Small intestine (tissue), 16 donors: Measurements from ENCODE around the gene DDA1. TPM values are rescaled to one million over a fixed set of nuclear protein-coding genes. Genes with fewer than 3 reads are reported as not detected.

ENCODE experiments used
- DNase-seq, 2 donors: peaks; one replicate each; pipeline versions ENCODE4 v3.0.0 to v3.0.0-alpha.2; 2013
- FAIRE-seq: peaks from 2 replicates; lab custom pipeline; 2012; peaks lifted over from hg19 to GRCh38; lab: Jason Lieb, UNC
- H3K27ac ChIP-seq, 3 donors: one replicate each; pipeline ENCODE4 v1.5.1; 2013; ENCODE audit warnings: low read length in 2 of 3, mild to moderate bottlenecking in 2 of 3, control low read depth in 1 of 3, inconsistent platforms in 1 of 3, low read depth in 1 of 3, moderate library complexity in 1 of 3
- H3K27me3 ChIP-seq, 3 donors: one replicate each; pipeline ENCODE4 v1.6.1; 2013; ENCODE audit warnings: low read length in 3 of 3, inconsistent platforms in 1 of 3; ENCODE audit not compliant: control insufficient read depth in 3 of 3, insufficient read depth in 3 of 3
- H3K36me3 ChIP-seq, 3 donors: one replicate each; pipeline ENCODE4 v1.6.1; 2013; ENCODE audit warnings: low read length in 3 of 3, inconsistent platforms in 1 of 3, low read depth in 1 of 3, mild to moderate bottlenecking in 1 of 3, moderate library complexity in 1 of 3; ENCODE audit not compliant: control insufficient read depth in 3 of 3, insufficient read depth in 2 of 3
- H3K4me1 ChIP-seq, 3 donors: one replicate each; pipeline ENCODE4 v1.6.1; 2013; ENCODE audit warnings: low read length in 2 of 3, inconsistent platforms in 1 of 3, low read depth in 1 of 3, mild to moderate bottlenecking in 1 of 3, moderate library complexity in 1 of 3; ENCODE audit not compliant: control insufficient read depth in 3 of 3, insufficient read depth in 2 of 3
- H3K4me3 ChIP-seq, 3 donors: one replicate each; pipeline ENCODE4 v1.5.1; 2013; ENCODE audit warnings: low read length in 3 of 3, control low read depth in 1 of 3, inconsistent platforms in 1 of 3, low read depth in 1 of 3, mild to moderate bottlenecking in 1 of 3, moderate library complexity in 1 of 3
- H3K9me3 ChIP-seq, 2 donors: one replicate each; pipeline ENCODE4 v1.6.1; 2013; ENCODE audit warnings: low read depth in 1 of 2, low read length in 1 of 2; ENCODE audit not compliant: control insufficient read depth in 2 of 2, insufficient read depth in 1 of 2
- WGBS, 3 donors: extraction: QIAGEN DNeasy Blood & Tissue Kit; methylation state at CpG; one replicate each; pipeline ENCODE4 v1.1.7; 2013; 5-methylcytosine and 5-hydroxymethylcytosine counted together
- long read RNA-seq, 10 donors: transcript quantifications; one replicate each; lab custom pipeline, GENCODE V29; 2026
- polyA plus RNA-seq, 4 donors: library from polyadenylated mRNA; stranded (reverse) in 3 of 4; unstranded in 1 of 4; fragments of 200-250 nt in 3 of 4; fragments of 120-200 nt in 1 of 4; gene quantifications; one replicate each; pipeline versions ENCODE4 v1.2.1 to v1.2.3, GENCODE V29; 2013
- donor health status: healthy with polysubstance abuse.
- donor health status: control.
- donor health status: control.
- donor health status: Bipolar disorder and iron deficiency.
- donor health status: healthy.

The DDA1 gene
- polyA plus RNA-seq = 10 to 100 TPM; 29.4 to 57.5 (median 48.9) TPM
- long read RNA-seq, donor 1 = 0 reads
- long read RNA-seq, donor 2, full-length matches to known transcripts = 11 of 11 reads
- long read RNA-seq, donor 2, partial matches to known transcripts = 0 of 11 reads
- long read RNA-seq, donor 2, other reads (novel, unspliced or antisense) = 0 of 11 reads
- long read RNA-seq, donor 3, full-length matches to known transcripts = 21 of 21 reads
- long read RNA-seq, donor 3, partial matches to known transcripts = 0 of 21 reads
- long read RNA-seq, donor 3, other reads (novel, unspliced or antisense) = 0 of 21 reads
- long read RNA-seq, donor 4 = 0 reads
- long read RNA-seq, donor 5, full-length matches to known transcripts = 4 of 4 reads
- long read RNA-seq, donor 5, partial matches to known transcripts = 0 of 4 reads
- long read RNA-seq, donor 5, other reads (novel, unspliced or antisense) = 0 of 4 reads
- long read RNA-seq, donor 6, full-length matches to known transcripts = 23 of 23 reads
- long read RNA-seq, donor 6, partial matches to known transcripts = 0 of 23 reads
- long read RNA-seq, donor 6, other reads (novel, unspliced or antisense) = 0 of 23 reads
- long read RNA-seq, donor 7, full-length matches to known transcripts = 46 of 46 reads
- long read RNA-seq, donor 7, partial matches to known transcripts = 0 of 46 reads
- long read RNA-seq, donor 7, other reads (novel, unspliced or antisense) = 0 of 46 reads
- long read RNA-seq, donor 8, full-length matches to known transcripts = 3 of 3 reads
- long read RNA-seq, donor 8, partial matches to known transcripts = 0 of 3 reads
- long read RNA-seq, donor 8, other reads (novel, unspliced or antisense) = 0 of 3 reads
- long read RNA-seq, donor 9, full-length matches to known transcripts = 6 of 6 reads
- long read RNA-seq, donor 9, partial matches to known transcripts = 0 of 6 reads
- long read RNA-seq, donor 9, other reads (novel, unspliced or antisense) = 0 of 6 reads
- long read RNA-seq, donor 10, full-length matches to known transcripts = 13 of 18 reads
- long read RNA-seq, donor 10, partial matches to known transcripts = 5 of 18 reads
- long read RNA-seq, donor 10, other reads (novel, unspliced or antisense) = 0 of 18 reads

GRCh38 chr19:17309198-17309964, at the start of gene DDA1:
DDA1 (plus strand) TSS chr19:17309563; CDS start chr19:17309655, 92 bp downstream.
- peak within 1 kb of the TSS; percentile 10 to 74 (median 60) for H3K27ac ChIP-seq
- FAIRE-seq (peak; percentile 47), DNase-seq (peak; percentile 100)
- H3K9me3 ChIP-seq = no peaks in the 10 kb centered on the region
- H3K36me3 ChIP-seq = peaks cover under 1 to 34% (median 2%) of the 10 kb centered on the region in 3 donors
- H3K27me3 ChIP-seq = no peaks in the 10 kb centered on the region
- peak within 1 kb of the TSS; percentile 77 to 96 (median 90) for H3K4me3 ChIP-seq
- whole genome bisulfite sequencing, 3 donors = 0 to 1% (median 0%) methylated on average over 41 to 46 of the region's 46 CpGs
- peaks cover 0 to 15% (median 2%) of the 10 kb centered on the region in 3 donors for H3K4me1 ChIP-seq

GRCh38 chr19:17259934-17260333, 49.4 kb upstream of the DDA1 start:
- Histone ChIP-seq H3K4me1 (no peaks in the 10 kb centered on the region), H3K27me3 (no peaks in the 10 kb centered on the region), H3K4me3 (no peak overlapping the region), H3K36me3 (no peaks in the 10 kb centered on the region), H3K27ac (no peak overlapping the region), H3K9me3 (peaks cover 0 to 15% of the 10 kb centered on the region in 2 donors)
- WGBS, 3 donors = 63 to 100% (median 77%) methylated on average over 1 of the region's 1 CpG
- no peak for FAIRE-seq
- no peak for DNase-seq

- Histone ChIP-seq H3K9me3 (peaks cover 0 to 15% of the 10 kb centered on the region in 2 donors), H3K27me3 (no peaks in the 10 kb centered on the region), H3K4me3 (no peak overlapping the region), H3K27ac (no peak overlapping the region), H3K36me3 (no peaks in the 10 kb centered on the region), H3K4me1 (no peaks in the 10 kb centered on the region)
- FAIRE-seq = no peak
- 5 to 17% (median 9%) methylated on average over 15 of the region's 15 CpGs for WGBS, 3 donors
- DNase-seq = peak; percentile 87 to 89
Measured at GRCh38 chr19:17260842-17261325, 48.5 kb upstream of the DDA1 start.

DNA sequence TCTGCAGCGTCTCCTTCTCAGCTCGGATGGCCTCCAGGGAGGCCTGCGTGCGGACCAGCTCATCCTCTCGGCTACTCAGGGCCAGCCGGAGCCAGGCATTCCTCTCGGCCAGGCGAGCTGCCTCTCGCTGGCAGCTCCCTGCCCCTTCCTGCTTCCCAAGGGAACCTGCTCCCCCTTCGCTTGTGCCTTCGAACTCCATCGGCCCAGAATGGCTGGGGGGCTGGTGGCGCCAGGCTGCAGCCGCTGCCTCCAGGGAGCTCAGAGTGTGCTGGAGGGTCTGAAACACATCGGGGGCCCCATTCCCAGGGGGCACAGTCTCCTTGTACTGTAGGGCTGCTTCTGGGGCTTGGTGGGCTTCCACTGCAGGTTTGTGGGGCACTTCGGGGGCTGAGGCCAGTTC, 46.8 kb upstream of the DDA1 start:
- WGBS, 3 donors = 71 to 89% (median 82%) methylated on average over 16 of the region's 16 CpGs
- H3K9me3 ChIP-seq = peaks cover 0 to 15% of the 10 kb centered on the region in 2 donors
- FAIRE-seq (no peak), DNase-seq (no peak)
- no peaks in the 10 kb centered on the region for H3K36me3 ChIP-seq
- no peak overlapping the region for H3K27ac ChIP-seq
- no peak overlapping the region for H3K4me3 ChIP-seq
- no peaks in the 10 kb centered on the region for H3K4me1 ChIP-seq
- H3K27me3 ChIP-seq = no peaks in the 10 kb centered on the region

DNA sequence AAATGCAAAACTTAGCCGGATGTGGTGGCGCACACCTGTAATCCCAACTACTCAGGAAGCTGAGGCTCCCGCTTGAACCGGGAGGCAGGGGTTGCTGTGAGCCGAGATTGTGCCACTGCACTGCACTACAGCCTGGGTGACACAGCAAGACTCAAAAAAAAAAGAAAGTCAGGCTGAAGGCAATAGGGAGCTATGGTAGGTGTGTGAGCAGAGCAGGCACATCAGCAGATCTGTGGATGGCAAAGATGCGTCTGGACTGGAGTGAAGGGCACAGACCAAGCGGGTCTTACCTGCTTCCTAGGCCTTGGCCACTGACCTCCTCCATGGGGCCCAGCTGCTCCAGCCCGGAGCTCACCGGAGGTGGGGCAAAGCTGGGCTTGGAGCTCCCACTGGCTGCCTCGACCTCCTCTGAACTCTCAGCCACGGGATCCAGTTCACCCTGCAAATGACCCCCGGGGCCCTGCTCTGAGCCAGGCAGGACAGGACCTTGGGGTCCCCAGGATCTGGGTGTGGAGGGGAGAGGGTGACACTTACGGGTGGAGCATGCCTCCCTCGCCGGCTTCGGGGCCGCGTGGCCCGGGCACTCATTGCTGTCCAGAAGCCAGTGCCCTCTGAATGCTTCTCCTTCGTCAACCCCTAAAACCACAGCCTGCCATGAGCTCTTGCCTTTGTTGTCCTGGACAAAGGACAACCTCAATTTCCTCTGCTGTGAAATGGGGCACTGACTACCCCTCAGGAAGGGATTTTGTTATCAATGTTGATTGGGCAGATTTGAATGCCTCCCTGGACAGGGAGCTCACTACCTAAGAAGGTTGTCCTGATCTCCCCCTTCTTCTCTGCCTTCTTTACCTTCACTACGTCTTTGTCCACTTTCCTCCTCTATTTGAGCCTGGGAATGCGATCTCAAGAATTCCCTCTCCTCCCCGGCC, 45.4 kb upstream of the DDA1 start:
- H3K27ac ChIP-seq = peak overlapping the region in 1 of 3 donors; percentile 18
- peaks cover 0 to 12% of the 10 kb centered on the region in 2 donors for H3K9me3 ChIP-seq
- H3K4me3 ChIP-seq = peak overlapping the region in 1 of 3 donors; percentile 17
- FAIRE-seq = no peak
- no peak for DNase-seq
- H3K4me1 ChIP-seq = peaks cover 3 to 8% (median 6%) of the 10 kb centered on the region in 3 donors
- no peaks in the 10 kb centered on the region for H3K27me3 ChIP-seq
- 82 to 84% (median 84%) methylated on average over 23 of the region's 23 CpGs for WGBS, 3 donors
- H3K36me3 ChIP-seq = peaks cover 0 to 4% (median 0%) of the 10 kb centered on the region in 3 donors

- Histone ChIP-seq H3K27me3 (no peaks in the 10 kb centered on the region), H3K36me3 (peaks cover 0 to 9% (median 0%) of the 10 kb centered on the region in 3 donors), H3K4me1 (peaks cover 3 to 9% (median 6%) of the 10 kb centered on the region in 3 donors), H3K4me3 (peak within 1 kb of the TSS in 1 of 3 donors; percentile 17), H3K27ac (peak within 1 kb of the TSS in 1 of 3 donors; percentile 60), H3K9me3 (peaks cover 0 to 6% of the 10 kb centered on the region in 2 donors)
- 37 to 59% (median 45%) methylated on average over 5 of the region's 5 CpGs for WGBS, 3 donors
- DNase-seq = no peak
- no peak for FAIRE-seq
Measured at GRCh38 chr19:17264641-17264979, 44.8 kb upstream of the DDA1 start, which contains the start of gene USHBP1. USHBP1 (minus strand) TSS chr19:17264745; CDS start chr19:17264299, 446 bp downstream.

DNA sequence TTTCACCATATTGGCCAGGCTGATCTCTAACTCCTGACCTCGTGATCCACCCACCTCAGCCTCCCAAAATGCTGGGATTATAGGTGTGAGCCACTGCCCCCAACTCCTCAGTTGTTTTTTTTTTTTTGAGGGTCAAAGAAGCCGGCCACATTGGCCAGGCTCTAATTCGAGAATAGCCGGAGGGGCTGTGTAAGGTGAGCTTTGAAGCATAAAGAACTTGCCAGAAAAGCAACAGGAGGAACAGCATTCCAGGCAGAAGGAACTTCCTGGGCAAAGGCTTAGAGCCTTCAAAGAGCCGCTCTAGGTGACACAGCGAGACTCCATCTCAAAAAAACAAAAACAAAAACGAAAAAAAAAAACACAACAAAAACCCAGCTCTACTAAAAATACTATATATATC, 43.3 kb upstream of the DDA1 start:
- DNase-seq (no peak), FAIRE-seq (no peak)
- peaks cover 0 to 16% (median 2%) of the 10 kb centered on the region in 3 donors for H3K36me3 ChIP-seq
- WGBS, 3 donors = 83 to 90% (median 88%) methylated on average over 7 of the region's 7 CpGs
- H3K4me1 ChIP-seq = peaks cover 3 to 9% (median 6%) of the 10 kb centered on the region in 3 donors
- no peaks in the 10 kb centered on the region for H3K27me3 ChIP-seq
- H3K9me3 ChIP-seq = no peaks in the 10 kb centered on the region
- no peak overlapping the region for H3K4me3 ChIP-seq
- no peak overlapping the region for H3K27ac ChIP-seq
